HEK293 (cell line): Measurements from ENCODE around the gene GNB1.

Source experiments
- KLF16 ChIP-seq: fragments of 450-650 bp; formaldehyde crosslinking; IDR thresholded peaks from 2 replicates; pipeline ENCODE4 v1.5.1; 2017; ENCODE audit warnings: missing biosample characterization, missing genetic modification characterization
- KLF7 ChIP-seq: fragments of 450-650 bp; formaldehyde crosslinking; IDR thresholded peaks from 2 replicates; pipeline ENCODE4 v1.5.1; 2016; ENCODE audit warnings: missing biosample characterization, missing genetic modification characterization, borderline replicate concordance
- KLF8 ChIP-seq: fragments of 450-650 bp; formaldehyde crosslinking; IDR thresholded peaks from 2 replicates; pipeline ENCODE4 v1.5.1; 2016; ENCODE audit warnings: missing biosample characterization, missing genetic modification characterization
- SP2 ChIP-seq: fragments of 450-650 bp; formaldehyde crosslinking; IDR thresholded peaks from 2 replicates; pipeline ENCODE4 v1.5.1; 2016; ENCODE audit warnings: missing biosample characterization, missing genetic modification characterization
- TSHZ1 ChIP-seq: fragments of 450-650 bp; formaldehyde crosslinking; IDR thresholded peaks from 2 replicates; pipeline ENCODE4 v1.5.1; 2016; ENCODE audit warnings: missing biosample characterization, missing genetic modification characterization, borderline replicate concordance
- ZBTB20 ChIP-seq: fragments of 450-650 bp; formaldehyde crosslinking; IDR thresholded peaks from 2 replicates; pipeline ENCODE4 v1.5.1; 2016; ENCODE audit warnings: missing biosample characterization, missing genetic modification characterization
- ZBTB8A ChIP-seq: fragments of 450-650 bp; formaldehyde crosslinking; IDR thresholded peaks from 2 replicates; pipeline ENCODE4 v1.5.1; 2016; ENCODE audit warnings: missing biosample characterization, missing genetic modification characterization
- ZFP37 ChIP-seq: fragments of 450-650 bp; formaldehyde crosslinking; IDR thresholded peaks from 2 replicates; pipeline ENCODE4 v1.5.1; 2016; ENCODE audit warnings: missing biosample characterization, missing genetic modification characterization
- ZNF112 ChIP-seq: fragments of 450-650 bp; formaldehyde crosslinking; IDR thresholded peaks from 2 replicates; pipeline ENCODE4 v1.5.0; 2017; ENCODE audit warnings: missing biosample characterization, missing genetic modification characterization
- ZNF140 ChIP-seq: fragments of 450-650 bp; formaldehyde crosslinking; IDR thresholded peaks from 2 replicates; pipeline ENCODE4 v1.5.1; 2016; ENCODE audit warnings: missing biosample characterization, missing genetic modification characterization
- ZNF175 ChIP-seq: fragments of 450-650 bp; formaldehyde crosslinking; IDR thresholded peaks from 2 replicates; pipeline ENCODE4 v1.5.1; 2016; ENCODE audit warnings: missing biosample characterization, missing genetic modification characterization
- ZNF248 ChIP-seq: fragments of 450-650 bp; formaldehyde crosslinking; IDR thresholded peaks from 2 replicates; pipeline ENCODE4 v1.5.1; 2017; ENCODE audit warnings: missing biosample characterization, missing genetic modification characterization
- ZNF335 ChIP-seq: fragments of 450-650 bp; formaldehyde crosslinking; conservative IDR thresholded peaks from 2 replicates; pipeline ENCODE4 v1.5.1; 2016; ENCODE audit warnings: missing biosample characterization, missing genetic modification characterization
- ZNF423 ChIP-seq: fragments of 450-650 bp; formaldehyde crosslinking; IDR thresholded peaks from 2 replicates; pipeline ENCODE4 v1.5.1; 2016; ENCODE audit warnings: missing biosample characterization, missing genetic modification characterization
- ZNF585B ChIP-seq: fragments of 450-650 bp; formaldehyde crosslinking; IDR thresholded peaks from 2 replicates; pipeline ENCODE4 v1.5.1; 2016; ENCODE audit warnings: missing biosample characterization, missing genetic modification characterization
- ZNF792 ChIP-seq: fragments of 450-650 bp; formaldehyde crosslinking; IDR thresholded peaks from 2 replicates; pipeline ENCODE4 v1.5.1; 2016; ENCODE audit warnings: missing biosample characterization, missing genetic modification characterization
- ZNF837 ChIP-seq: fragments of 450-650 bp; formaldehyde crosslinking; IDR thresholded peaks from 2 replicates; pipeline ENCODE4 v1.5.1; 2016; ENCODE audit warnings: missing biosample characterization, missing genetic modification characterization
- ZNF843 ChIP-seq: fragments of 450-650 bp; formaldehyde crosslinking; IDR thresholded peaks from 2 replicates; pipeline ENCODE4 v1.5.1; 2016; ENCODE audit warnings: missing biosample characterization, missing genetic modification characterization
- ZXDB ChIP-seq: fragments of 450-650 bp; formaldehyde crosslinking; IDR thresholded peaks from 2 replicates; pipeline ENCODE4 v1.5.1; 2016; ENCODE audit warnings: missing biosample characterization, missing genetic modification characterization
- TF ChIP-seq, protein P1 (sequence below): fragments of 450-650 bp; formaldehyde crosslinking; IDR thresholded peaks from 2 replicates; pipeline ENCODE4 v1.5.1; 2016; ENCODE audit warnings: missing biosample characterization, missing genetic modification characterization
- TF ChIP-seq, protein P2 (sequence below): fragments of 450-650 bp; formaldehyde crosslinking; IDR thresholded peaks from 2 replicates; pipeline ENCODE4 v1.5.1; 2016; ENCODE audit warnings: missing biosample characterization, missing genetic modification characterization
- TF ChIP-seq, protein P3 (sequence below): fragments of 450-650 bp; formaldehyde crosslinking; optimal IDR thresholded peaks from 2 replicates; pipeline ENCODE3; 2016; ENCODE audit warnings: missing biosample characterization, mild to moderate bottlenecking, missing genetic modification characterization
- TF ChIP-seq, protein P4 (sequence below): fragments of 450-650 bp; formaldehyde crosslinking; IDR thresholded peaks from 2 replicates; pipeline ENCODE4 v1.5.1; 2016; ENCODE audit warnings: missing biosample characterization, missing genetic modification characterization
- TF ChIP-seq, protein P5 (sequence below): fragments of 450-650 bp; formaldehyde crosslinking; IDR thresholded peaks from 2 replicates; pipeline ENCODE4 v1.5.1; 2016; ENCODE audit warnings: missing biosample characterization, missing genetic modification characterization

GNB1 gene

DNA sequence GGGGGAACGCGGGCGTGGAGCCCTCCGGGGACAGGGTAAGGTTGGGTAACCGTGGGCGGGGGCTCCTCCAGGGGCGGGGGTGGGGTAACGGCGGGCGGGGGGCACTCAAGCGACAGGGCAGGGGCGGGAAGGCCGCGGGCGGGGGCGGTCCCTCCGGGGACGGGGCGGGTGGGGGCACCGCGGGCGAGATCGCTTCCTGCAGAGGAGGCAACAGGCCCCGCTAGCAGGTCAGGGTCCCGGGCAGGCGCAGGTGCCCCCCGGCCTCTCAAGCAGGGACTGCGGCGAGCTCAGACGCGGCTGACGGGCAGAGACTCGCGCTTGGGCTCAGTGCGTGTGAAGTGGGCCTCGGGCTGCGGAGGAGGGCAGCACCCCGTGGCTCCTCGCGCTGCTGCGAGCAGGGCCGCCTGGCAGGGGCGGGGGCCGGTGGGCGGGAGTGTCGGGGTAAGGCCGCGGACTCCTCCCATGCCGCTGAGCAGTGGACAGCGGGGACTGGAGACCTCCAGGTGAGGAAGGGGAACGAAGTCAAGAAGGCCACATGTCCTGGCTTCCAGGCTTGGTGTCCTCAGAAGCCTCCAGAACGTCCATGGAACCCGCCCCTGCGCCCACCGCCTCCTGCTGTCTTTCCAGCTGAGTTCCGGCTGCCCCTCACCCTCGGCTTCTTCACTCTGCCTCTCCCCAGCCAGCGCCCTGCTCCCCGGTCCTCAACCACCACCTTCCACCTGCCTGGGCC is 627 bp upstream of the GNB1 start (continued):
- TF ChIP-seq, protein P1, sequence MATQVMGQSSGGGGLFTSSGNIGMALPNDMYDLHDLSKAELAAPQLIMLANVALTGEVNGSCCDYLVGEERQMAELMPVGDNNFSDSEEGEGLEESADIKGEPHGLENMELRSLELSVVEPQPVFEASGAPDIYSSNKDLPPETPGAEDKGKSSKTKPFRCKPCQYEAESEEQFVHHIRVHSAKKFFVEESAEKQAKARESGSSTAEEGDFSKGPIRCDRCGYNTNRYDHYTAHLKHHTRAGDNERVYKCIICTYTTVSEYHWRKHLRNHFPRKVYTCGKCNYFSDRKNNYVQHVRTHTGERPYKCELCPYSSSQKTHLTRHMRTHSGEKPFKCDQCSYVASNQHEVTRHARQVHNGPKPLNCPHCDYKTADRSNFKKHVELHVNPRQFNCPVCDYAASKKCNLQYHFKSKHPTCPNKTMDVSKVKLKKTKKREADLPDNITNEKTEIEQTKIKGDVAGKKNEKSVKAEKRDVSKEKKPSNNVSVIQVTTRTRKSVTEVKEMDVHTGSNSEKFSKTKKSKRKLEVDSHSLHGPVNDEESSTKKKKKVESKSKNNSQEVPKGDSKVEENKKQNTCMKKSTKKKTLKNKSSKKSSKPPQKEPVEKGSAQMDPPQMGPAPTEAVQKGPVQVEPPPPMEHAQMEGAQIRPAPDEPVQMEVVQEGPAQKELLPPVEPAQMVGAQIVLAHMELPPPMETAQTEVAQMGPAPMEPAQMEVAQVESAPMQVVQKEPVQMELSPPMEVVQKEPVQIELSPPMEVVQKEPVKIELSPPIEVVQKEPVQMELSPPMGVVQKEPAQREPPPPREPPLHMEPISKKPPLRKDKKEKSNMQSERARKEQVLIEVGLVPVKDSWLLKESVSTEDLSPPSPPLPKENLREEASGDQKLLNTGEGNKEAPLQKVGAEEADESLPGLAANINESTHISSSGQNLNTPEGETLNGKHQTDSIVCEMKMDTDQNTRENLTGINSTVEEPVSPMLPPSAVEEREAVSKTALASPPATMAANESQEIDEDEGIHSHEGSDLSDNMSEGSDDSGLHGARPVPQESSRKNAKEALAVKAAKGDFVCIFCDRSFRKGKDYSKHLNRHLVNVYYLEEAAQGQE: peak; percentile 26; the same call in 1 of the 2 replicates
- no peak for TF ChIP-seq ZNF843 (tag by site-specific recombination)
- TF ChIP-seq, protein P2, sequence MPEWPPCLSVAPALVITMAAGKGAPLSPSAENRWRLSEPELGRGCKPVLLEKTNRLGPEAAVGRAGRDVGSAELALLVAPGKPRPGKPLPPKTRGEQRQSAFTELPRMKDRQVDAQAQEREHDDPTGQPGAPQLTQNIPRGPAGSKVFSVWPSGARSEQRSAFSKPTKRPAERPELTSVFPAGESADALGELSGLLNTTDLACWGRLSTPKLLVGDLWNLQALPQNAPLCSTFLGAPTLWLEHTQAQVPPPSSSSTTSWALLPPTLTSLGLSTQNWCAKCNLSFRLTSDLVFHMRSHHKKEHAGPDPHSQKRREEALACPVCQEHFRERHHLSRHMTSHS (tag by site-specific recombination): no peak
- TF ChIP-seq KLF16 (tag by site-specific recombination): peak; percentile 58; the same call in 1 of the 2 replicates
- peak; percentile 64 for TF ChIP-seq SP2 (tag by site-specific recombination)
- TF ChIP-seq ZNF248 (tag by site-specific recombination): no peak
- no peak for TF ChIP-seq ZNF175 (tag by site-specific recombination)
- TF ChIP-seq KLF8: 0 out of 2 replicates have a peak, but pooled peaks have one; percentile 43
- TF ChIP-seq TSHZ1 (tag by site-specific recombination): no peak
- TF ChIP-seq ZFP37 (tag by site-specific recombination): no peak
- TF ChIP-seq ZNF112 (tag by site-specific recombination): no peak
- peak; percentile 43; the same call in 1 of the 2 replicates for TF ChIP-seq KLF7 (tag by site-specific recombination)
- TF ChIP-seq ZNF423 (tag by site-specific recombination): no peak; the same call in 1 of the 2 replicates
- TF ChIP-seq, protein P3, sequence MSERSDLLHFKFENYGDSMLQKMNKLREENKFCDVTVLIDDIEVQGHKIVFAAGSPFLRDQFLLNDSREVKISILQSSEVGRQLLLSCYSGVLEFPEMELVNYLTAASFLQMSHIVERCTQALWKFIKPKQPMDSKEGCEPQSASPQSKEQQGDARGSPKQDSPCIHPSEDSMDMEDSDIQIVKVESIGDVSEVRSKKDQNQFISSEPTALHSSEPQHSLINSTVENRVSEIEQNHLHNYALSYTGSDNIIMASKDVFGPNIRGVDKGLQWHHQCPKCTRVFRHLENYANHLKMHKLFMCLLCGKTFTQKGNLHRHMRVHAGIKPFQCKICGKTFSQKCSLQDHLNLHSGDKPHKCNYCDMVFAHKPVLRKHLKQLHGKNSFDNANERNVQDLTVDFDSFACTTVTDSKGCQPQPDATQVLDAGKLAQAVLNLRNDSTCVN (tag by site-specific recombination): peak; percentile 65
- peak; percentile 68 for TF ChIP-seq ZBTB8A (tag by site-specific recombination)
- peak; percentile 92 for TF ChIP-seq ZXDB
- no peak for TF ChIP-seq ZNF585B (tag by site-specific recombination)
- 0 out of 2 replicates have a peak, but pooled peaks have one; percentile 61 for TF ChIP-seq ZNF792 (tag by site-specific recombination)
- no peak for TF ChIP-seq ZNF140 (tag by site-specific recombination)
- TF ChIP-seq, protein P4, sequence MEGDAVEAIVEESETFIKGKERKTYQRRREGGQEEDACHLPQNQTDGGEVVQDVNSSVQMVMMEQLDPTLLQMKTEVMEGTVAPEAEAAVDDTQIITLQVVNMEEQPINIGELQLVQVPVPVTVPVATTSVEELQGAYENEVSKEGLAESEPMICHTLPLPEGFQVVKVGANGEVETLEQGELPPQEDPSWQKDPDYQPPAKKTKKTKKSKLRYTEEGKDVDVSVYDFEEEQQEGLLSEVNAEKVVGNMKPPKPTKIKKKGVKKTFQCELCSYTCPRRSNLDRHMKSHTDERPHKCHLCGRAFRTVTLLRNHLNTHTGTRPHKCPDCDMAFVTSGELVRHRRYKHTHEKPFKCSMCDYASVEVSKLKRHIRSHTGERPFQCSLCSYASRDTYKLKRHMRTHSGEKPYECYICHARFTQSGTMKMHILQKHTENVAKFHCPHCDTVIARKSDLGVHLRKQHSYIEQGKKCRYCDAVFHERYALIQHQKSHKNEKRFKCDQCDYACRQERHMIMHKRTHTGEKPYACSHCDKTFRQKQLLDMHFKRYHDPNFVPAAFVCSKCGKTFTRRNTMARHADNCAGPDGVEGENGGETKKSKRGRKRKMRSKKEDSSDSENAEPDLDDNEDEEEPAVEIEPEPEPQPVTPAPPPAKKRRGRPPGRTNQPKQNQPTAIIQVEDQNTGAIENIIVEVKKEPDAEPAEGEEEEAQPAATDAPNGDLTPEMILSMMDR (tag by site-specific recombination): peak; percentile 11; the same call in 1 of the 2 replicates
- TF ChIP-seq, protein P5, sequence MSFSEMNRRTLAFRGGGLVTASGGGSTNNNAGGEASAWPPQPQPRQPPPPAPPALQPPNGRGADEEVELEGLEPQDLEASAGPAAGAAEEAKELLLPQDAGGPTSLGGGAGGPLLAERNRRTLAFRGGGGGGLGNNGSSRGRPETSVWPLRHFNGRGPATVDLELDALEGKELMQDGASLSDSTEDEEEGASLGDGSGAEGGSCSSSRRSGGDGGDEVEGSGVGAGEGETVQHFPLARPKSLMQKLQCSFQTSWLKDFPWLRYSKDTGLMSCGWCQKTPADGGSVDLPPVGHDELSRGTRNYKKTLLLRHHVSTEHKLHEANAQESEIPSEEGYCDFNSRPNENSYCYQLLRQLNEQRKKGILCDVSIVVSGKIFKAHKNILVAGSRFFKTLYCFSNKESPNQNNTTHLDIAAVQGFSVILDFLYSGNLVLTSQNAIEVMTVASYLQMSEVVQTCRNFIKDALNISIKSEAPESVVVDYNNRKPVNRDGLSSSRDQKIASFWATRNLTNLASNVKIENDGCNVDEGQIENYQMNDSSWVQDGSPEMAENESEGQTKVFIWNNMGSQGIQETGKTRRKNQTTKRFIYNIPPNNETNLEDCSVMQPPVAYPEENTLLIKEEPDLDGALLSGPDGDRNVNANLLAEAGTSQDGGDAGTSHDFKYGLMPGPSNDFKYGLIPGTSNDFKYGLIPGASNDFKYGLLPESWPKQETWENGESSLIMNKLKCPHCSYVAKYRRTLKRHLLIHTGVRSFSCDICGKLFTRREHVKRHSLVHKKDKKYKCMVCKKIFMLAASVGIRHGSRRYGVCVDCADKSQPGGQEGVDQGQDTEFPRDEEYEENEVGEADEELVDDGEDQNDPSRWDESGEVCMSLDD (tag by site-specific recombination): peak; percentile 20; the same call in 1 of the 2 replicates
- TF ChIP-seq ZNF335 (tag by site-specific recombination): peak; percentile 38
- no peak for TF ChIP-seq ZNF837
- peak; percentile 77; the same call in 1 of the 2 replicates for TF ChIP-seq ZBTB20 (tag by site-specific recombination)
